Gastroesophageal sphincter (tissue), 4 donors: Measurements from ENCODE around the gene TAS2R4. TPM values are rescaled to one million over a fixed set of nuclear protein-coding genes. Genes with fewer than 3 reads are reported as not detected.

Experiments used
- ATAC-seq: fragments of 150-250 bp; one replicate; pipeline ENCODE4 v1.9.1; 2016; ENCODE audit warnings: mild to moderate bottlenecking, moderate library complexity
- H3K27ac ChIP-seq, 4 donors: fragments of 200-600 bp; sonication (generic) in 3 of 4; 1 replicate in 3 of 4; 2 replicates in 1 of 4; pipeline ENCODE4 v1.5.1; 2016 to 2019
- H3K27me3 ChIP-seq: fragments of 200-600 bp; sonication (generic); one replicate; pipeline ENCODE4 v1.5.1; 2019
- H3K36me3 ChIP-seq, 2 donors: fragments of 200-600 bp; sonication (generic); one replicate each; pipeline ENCODE4 v1.5.1; 2019; ENCODE audit warnings: control low read depth in 1 of 2
- H3K4me1 ChIP-seq, 3 donors: fragments of 200-600 bp; sonication (generic); 1 replicate in 2 of 3; 2 replicates in 1 of 3; pipeline ENCODE4 v1.5.1; 2016 to 2019; ENCODE audit warnings: control low read depth in 2 of 3
- H3K4me3 ChIP-seq, 2 donors: fragments of 200-600 bp; sonication (generic); one replicate each; pipeline ENCODE4 v1.5.1; 2019; ENCODE audit warnings: mild to moderate bottlenecking in 1 of 2, moderate library complexity in 1 of 2
- H3K9me3 ChIP-seq, 3 donors: fragments of 200-600 bp; sonication (generic); one replicate each; pipeline ENCODE4 v1.5.1; 2017 to 2019; ENCODE audit warnings: control low read depth in 2 of 3
- CTCF ChIP-seq, 4 experiments: fragments of 200-600 bp in 2 of 4; fragments of 450-650 bp in 2 of 4; sonication (generic) in 1 of 4; IDR thresholded peaks; one replicate each; pipeline ENCODE4 v1.5.1; 2017 to 2019; ENCODE audit warnings: antibody characterized with exemption in 4 of 4, mild to moderate bottlenecking in 2 of 4, moderate library complexity in 2 of 4
- EP300 ChIP-seq: sonication (generic); formaldehyde crosslinking; IDR thresholded peaks from one replicate; pipeline ENCODE4 v1.6.1; 2017; ENCODE audit warnings: antibody characterized with exemption, mild to moderate bottlenecking
- POLR2A ChIP-seq, 2 donors: fragments of 450-650 bp; IDR thresholded peaks; one replicate each; pipeline ENCODE4 v1.6.1; 2017; ENCODE audit warnings: antibody characterized with exemption in 2 of 2, mild to moderate bottlenecking in 2 of 2, moderate library complexity in 1 of 2
- POLR2AphosphoS5 ChIP-seq: sonication (generic); formaldehyde crosslinking; IDR thresholded peaks from one replicate; pipeline ENCODE4 v1.6.1; 2017; ENCODE audit warnings: antibody characterized with exemption
- whole genome bisulfite sequencing, 2 donors: methylation state at CpG; one replicate each; pipeline ENCODE4 v1.1.5; 2018; ENCODE audit warnings: low coverage in 1 of 2; 5-methylcytosine and 5-hydroxymethylcytosine counted together
- total RNA-seq, 4 donors: library from RNA; depleted of rRNA; stranded (reverse); fragments of >200 nt; gene quantifications; one replicate each; pipeline ENCODE4 v1.1.0, GENCODE V29; 2016

TAS2R4 gene
- total RNA-seq, 4 donors from 2014 or later: 0.15 to 2.8 (median 0.52) TPM

GRCh38 chr7:141737836-141738591 lies 38.5 kb upstream of the TAS2R4 start, which contains the start of gene SSBP1:
Gene SSBP1 (plus strand): TSS chr7:141738358. CDS start chr7:141739167, 809 bp downstream.
- 0 to 1% methylated on average over 6 to 15 of the region's 46 CpGs for WGBS, 2 donors
- ATAC-seq: peak; percentile 94
- no peaks in the 10 kb centered on the region for H3K9me3 ChIP-seq

GRCh38 chr7:141738592-141739013 lies 37.9 kb upstream of the TAS2R4 start:
- WGBS, 2 donors: 0 to 2% methylated on average over 3 to 4 of the region's 6 CpGs
- H3K4me3 ChIP-seq: peak overlapping the region; percentile 74 to 76
- TF ChIP-seq POLR2A (IDR thresholded peaks at IDR 0.05): no peak
- TF ChIP-seq POLR2AphosphoS5: no peak
- no peak for TF ChIP-seq CTCF (IDR thresholded peaks at IDR 0.05)
- no peak for TF ChIP-seq EP300
- no peaks in the 10 kb centered on the region for H3K27me3 ChIP-seq
- H3K9me3 ChIP-seq: no peaks in the 10 kb centered on the region
- peak overlapping the region; percentile 19 to 86 (median 84) for H3K27ac ChIP-seq
- peaks cover under 1 to 42% of the 10 kb centered on the region in 2 donors for H3K36me3 ChIP-seq
- H3K4me1 ChIP-seq: peaks cover 4 to 37% (median 16%) of the 10 kb centered on the region in 3 donors
- ATAC-seq: no peak

More at GRCh38 chr7:141737836-141738591, 38.5 kb upstream of the TAS2R4 start, which contains the start of gene SSBP1:
- Histone ChIP-seq H3K27ac (peak within 1 kb of the TSS; percentile 32 to 86 (median 84)), H3K4me1 (peaks cover 4 to 37% (median 16%) of the 10 kb centered on the region in 3 donors), H3K36me3 (peaks cover 0 to 36% of the 10 kb centered on the region in 2 donors), H3K27me3 (no peaks in the 10 kb centered on the region), H3K4me3 (peak within 1 kb of the TSS; percentile 74 to 76)
- TF ChIP-seq POLR2A (IDR thresholded peaks at IDR 0.05): peak; percentile 24 to 49
- TF ChIP-seq CTCF (IDR thresholded peaks at IDR 0.05): peak; percentile 42 to 72 (median 62)
- peak; percentile 78 for TF ChIP-seq POLR2AphosphoS5
- no peak for TF ChIP-seq EP300

- ATAC-seq: no peak
- Histone ChIP-seq H3K27ac (peak overlapping the region in 1 of 4 donors; percentile 86), H3K9me3 (no peaks in the 10 kb centered on the region), H3K4me1 (peaks cover 4 to 37% (median 16%) of the 10 kb centered on the region in 3 donors), H3K4me3 (peak overlapping the region; percentile 74 to 76), H3K27me3 (no peaks in the 10 kb centered on the region), H3K36me3 (peaks cover 7 to 49% of the 10 kb centered on the region in 2 donors)
- TF ChIP-seq POLR2A (IDR thresholded peaks at IDR 0.05) (no peak), POLR2AphosphoS5 (no peak), CTCF (IDR thresholded peaks at IDR 0.05) (no peak), EP300 (no peak)
- 47 to 67% methylated on average over 3 of the region's 3 CpGs for WGBS, 2 donors
Measured at GRCh38 chr7:141739250-141739649, 37.2 kb upstream of the TAS2R4 start.

GRCh38 chr7:141742229-141742628 lies 34.2 kb upstream of the TAS2R4 start:
- 100% methylated on average over 1 of the region's 1 CpG for WGBS, 2 donors
- ATAC-seq: no peak
- peaks cover 8 to 78% of the 10 kb centered on the region in 2 donors for H3K36me3 ChIP-seq
- no peak overlapping the region for H3K27ac ChIP-seq
- no peak overlapping the region for H3K4me3 ChIP-seq
- H3K9me3 ChIP-seq: no peaks in the 10 kb centered on the region
- H3K27me3 ChIP-seq: no peaks in the 10 kb centered on the region
- peaks cover 4 to 33% (median 13%) of the 10 kb centered on the region in 3 donors for H3K4me1 ChIP-seq
- no peak for TF ChIP-seq CTCF (IDR thresholded peaks at IDR 0.05)
- no peak for TF ChIP-seq POLR2A (IDR thresholded peaks at IDR 0.05)
- TF ChIP-seq POLR2AphosphoS5: no peak
- no peak for TF ChIP-seq EP300
